ENCODE data around the gene TMPRSS11F. TPM values are rescaled to one million over a fixed set of nuclear protein-coding genes. Genes with fewer than 3 reads are reported as not detected.

TMPRSS11F gene
- total RNA-seq, 4 donors from 2014 or later, result not detected

DNA sequence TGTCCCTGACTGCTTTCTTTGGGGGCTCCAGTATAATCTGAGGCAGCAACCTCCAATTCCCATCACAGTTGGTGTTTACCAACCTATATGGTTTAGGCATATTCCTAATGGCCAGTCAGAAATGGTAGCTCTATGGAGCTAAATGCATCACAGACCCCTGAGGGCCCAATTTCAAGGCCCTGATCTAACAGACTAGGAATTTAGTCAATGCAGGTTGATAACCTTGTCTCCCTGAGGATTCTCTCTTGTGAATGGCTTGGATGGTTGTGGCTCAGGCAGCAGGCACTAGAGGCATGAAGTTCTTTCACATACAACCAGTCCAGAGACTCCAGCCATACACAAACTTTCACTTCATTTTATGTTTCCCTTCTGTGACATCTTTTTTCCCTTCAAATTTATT, 59.4 kb downstream of the TMPRSS11F start:
- no peak overlapping the region for H3K4me3 ChIP-seq
- intact Hi-C loops (cut with DNase I; ENCODE audit: low total_unique reads), result no loop called here
- H3K9me3 ChIP-seq, result no peaks in the 10 kb centered on the region
- no peaks in the 10 kb centered on the region for H3K27me3 ChIP-seq
- TF ChIP-seq EP300 (IDR thresholded peaks at IDR 0.05; ENCODE audit: low read depth) (no peak), POLR2A (IDR thresholded peaks at IDR 0.05) (no peak)
- TF ChIP-seq, protein P1, sequence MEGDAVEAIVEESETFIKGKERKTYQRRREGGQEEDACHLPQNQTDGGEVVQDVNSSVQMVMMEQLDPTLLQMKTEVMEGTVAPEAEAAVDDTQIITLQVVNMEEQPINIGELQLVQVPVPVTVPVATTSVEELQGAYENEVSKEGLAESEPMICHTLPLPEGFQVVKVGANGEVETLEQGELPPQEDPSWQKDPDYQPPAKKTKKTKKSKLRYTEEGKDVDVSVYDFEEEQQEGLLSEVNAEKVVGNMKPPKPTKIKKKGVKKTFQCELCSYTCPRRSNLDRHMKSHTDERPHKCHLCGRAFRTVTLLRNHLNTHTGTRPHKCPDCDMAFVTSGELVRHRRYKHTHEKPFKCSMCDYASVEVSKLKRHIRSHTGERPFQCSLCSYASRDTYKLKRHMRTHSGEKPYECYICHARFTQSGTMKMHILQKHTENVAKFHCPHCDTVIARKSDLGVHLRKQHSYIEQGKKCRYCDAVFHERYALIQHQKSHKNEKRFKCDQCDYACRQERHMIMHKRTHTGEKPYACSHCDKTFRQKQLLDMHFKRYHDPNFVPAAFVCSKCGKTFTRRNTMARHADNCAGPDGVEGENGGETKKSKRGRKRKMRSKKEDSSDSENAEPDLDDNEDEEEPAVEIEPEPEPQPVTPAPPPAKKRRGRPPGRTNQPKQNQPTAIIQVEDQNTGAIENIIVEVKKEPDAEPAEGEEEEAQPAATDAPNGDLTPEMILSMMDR (IDR thresholded peaks at IDR 0.05), result no peak
- H3K4me1 ChIP-seq, result no peaks in the 10 kb centered on the region
- H3K36me3 ChIP-seq, result no peaks in the 10 kb centered on the region
- no peak overlapping the region for H3K27ac ChIP-seq
- DNase-seq, result no peak
- in situ Hi-C loops (cut with MboI; ENCODE audit: low pct_ligation_motif_present in 1 of 4, low pct_unique_long_range_greater_than_20kb in 1 of 4, low sequenced_read_pairs in 3 of 4), result no loop called here

DNA sequence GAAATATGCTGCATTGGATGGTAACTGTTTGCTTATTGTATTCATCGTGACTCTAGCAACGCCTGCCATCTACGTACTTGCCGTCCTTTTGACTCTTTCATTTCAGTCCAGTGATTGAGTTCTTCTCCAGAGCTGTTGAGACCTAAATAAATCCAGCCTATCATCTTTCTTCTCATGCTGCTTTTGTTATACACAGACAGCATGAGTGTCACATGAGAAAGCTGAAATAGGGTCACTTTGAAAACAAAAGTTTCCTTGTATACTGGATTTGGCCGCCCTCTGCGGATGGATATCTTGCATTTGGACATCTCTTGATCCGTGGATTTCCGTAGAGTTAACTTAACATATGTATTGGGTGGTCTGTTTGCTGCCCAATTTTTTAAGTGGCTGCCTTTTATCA, 67.2 kb downstream of the TMPRSS11F start:
- in situ Hi-C loops (cut with MboI; ENCODE audit: low pct_ligation_motif_present in 1 of 4, low pct_unique_long_range_greater_than_20kb in 1 of 4, low sequenced_read_pairs in 3 of 4) (no loop called here), intact Hi-C loops (cut with DNase I; ENCODE audit: low total_unique reads) (no loop called here)
- Histone ChIP-seq H3K36me3 (no peaks in the 10 kb centered on the region), H3K9me3 (no peaks in the 10 kb centered on the region), H3K27me3 (no peaks in the 10 kb centered on the region), H3K4me3 (no peak overlapping the region), H3K4me1 (no peaks in the 10 kb centered on the region), H3K27ac (no peak overlapping the region)
- TF ChIP-seq POLR2A (IDR thresholded peaks at IDR 0.05) (no peak), POLR2AphosphoS5 (IDR thresholded peaks at IDR 0.05) (no peak), EP300 (IDR thresholded peaks at IDR 0.05; ENCODE audit: low read depth) (no peak)
- TF ChIP-seq, protein P1 (IDR thresholded peaks at IDR 0.05), result no peak
- 81 to 94% methylated on average over 8 of the region's 8 CpGs for WGBS, 2 donors (ENCODE audit: low coverage in 1 of 2)
- no peak for DNase-seq

DNA sequence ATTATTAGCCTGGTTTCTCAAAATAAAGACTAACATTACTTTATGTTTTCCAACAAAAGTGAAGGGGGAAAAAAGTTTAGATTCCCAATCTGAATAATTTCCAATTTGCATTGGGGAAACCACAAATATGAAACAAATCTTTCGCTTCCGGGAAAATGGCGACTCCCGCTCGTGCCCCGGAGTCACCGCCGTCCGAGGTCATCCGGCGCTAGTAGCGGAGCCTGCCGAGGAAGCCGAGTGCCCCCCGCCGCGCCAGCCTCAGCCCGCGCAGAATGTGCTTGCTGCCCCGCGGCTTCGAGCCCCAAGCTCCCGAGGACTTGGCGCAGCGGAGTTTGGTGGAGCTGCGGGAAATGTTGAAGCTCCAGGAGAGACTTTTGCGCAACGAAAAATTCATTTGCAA, 91.4 kb downstream of the TMPRSS11F start:
- H3K4me1 ChIP-seq, result no peaks in the 10 kb centered on the region
- no peak overlapping the region for H3K4me3 ChIP-seq
- no peaks in the 10 kb centered on the region for H3K9me3 ChIP-seq
- no peak overlapping the region for H3K27ac ChIP-seq
- no peak for TF ChIP-seq EP300 (IDR thresholded peaks at IDR 0.05; ENCODE audit: low read depth)
- TF ChIP-seq POLR2A (IDR thresholded peaks at IDR 0.05), result no peak
- no peak for TF ChIP-seq POLR2AphosphoS5 (IDR thresholded peaks at IDR 0.05)
- TF ChIP-seq, protein P1 (IDR thresholded peaks at IDR 0.05), result no peak
- no peaks in the 10 kb centered on the region for H3K27me3 ChIP-seq
- no peak for DNase-seq
- WGBS, 2 donors (ENCODE audit: low coverage in 1 of 2), result 82 to 97% methylated on average over 2 to 27 of the region's 28 CpGs
- intact Hi-C loops (cut with DNase I; ENCODE audit: low total_unique reads), result no loop called here
- no peaks in the 10 kb centered on the region for H3K36me3 ChIP-seq
- in situ Hi-C loops (cut with MboI; ENCODE audit: low pct_ligation_motif_present in 1 of 4, low pct_unique_long_range_greater_than_20kb in 1 of 4, low sequenced_read_pairs in 3 of 4), result no loop called here

DNA sequence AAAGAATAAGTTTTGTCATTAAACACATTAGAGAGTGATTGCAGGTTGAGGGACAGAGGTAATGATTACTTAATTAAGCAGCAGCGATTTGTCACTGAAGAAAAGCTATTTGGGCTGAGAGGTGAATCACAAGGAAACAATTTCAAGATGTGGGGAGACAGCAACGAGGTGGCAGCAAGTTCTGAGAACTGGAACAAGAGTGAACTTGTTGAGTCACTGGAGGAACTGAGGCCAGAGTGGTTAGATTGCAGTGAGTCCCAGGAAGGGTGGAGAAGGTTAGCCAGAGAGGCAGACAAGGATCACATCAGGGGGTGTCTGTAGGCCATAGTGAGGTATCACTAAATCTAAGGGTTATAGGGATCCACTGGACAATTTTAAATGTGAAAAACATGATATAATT, 108.5 kb downstream of the TMPRSS11F start:
- H3K36me3 ChIP-seq, result no peaks in the 10 kb centered on the region
- H3K27me3 ChIP-seq, result no peaks in the 10 kb centered on the region
- TF ChIP-seq, protein P1 (IDR thresholded peaks at IDR 0.05), result no peak
- H3K27ac ChIP-seq, result no peak overlapping the region
- no peak overlapping the region for H3K4me3 ChIP-seq
- no peak for DNase-seq
- intact Hi-C loops (cut with DNase I; ENCODE audit: low total_unique reads) (loop anchor here (2.0 kb wide), 1 partner anchor 34 kb away; no protein-coding TSS in a partner anchor), in situ Hi-C loops (cut with MboI; ENCODE audit: low pct_ligation_motif_present in 1 of 4, low pct_unique_long_range_greater_than_20kb in 1 of 4, low sequenced_read_pairs in 3 of 4) (no loop called here)
- no peaks in the 10 kb centered on the region for H3K4me1 ChIP-seq
- no peaks in the 10 kb centered on the region for H3K9me3 ChIP-seq
- WGBS, 2 donors (ENCODE audit: low coverage in 1 of 2), result 43 to 59% methylated on average over 2 of the region's 2 CpGs
